Activated CD4-positive, alpha-beta T cell treated with anti-CD3 and anti-CD28 coated beads, Interleukin-2, amount 10 ng/mL, durations not matched to agents 24 days and 14 days (primary cell): Measurements from ENCODE around the gene HNRNPUL2. TPM values are rescaled to one million over a fixed set of nuclear protein-coding genes. Genes with fewer than 3 reads are reported as not detected.

Experiments used
- DNase-seq: peaks from one replicate; pipeline ENCODE4 v3.0.0; 2022
- H3K27ac Mint-ChIP-seq: one replicate; pipeline ENCODE4 v1.8.0; 2022; ENCODE audit warnings: mild to moderate bottlenecking, mixed read lengths
- H3K27me3 Mint-ChIP-seq: one replicate; pipeline ENCODE4 v1.8.0; 2022; ENCODE audit warnings: mixed read lengths
- H3K36me3 Mint-ChIP-seq: one replicate; pipeline ENCODE4 v1.8.0; 2022; ENCODE audit warnings: low read depth, mild to moderate bottlenecking, mixed read lengths
- H3K4me1 Mint-ChIP-seq: one replicate; pipeline ENCODE4 v1.8.0; 2021; ENCODE audit warnings: mixed read lengths
- H3K4me3 Mint-ChIP-seq: one replicate; pipeline ENCODE4 v1.8.0; 2022; ENCODE audit warnings: mild to moderate bottlenecking, moderate library complexity, mixed read lengths
- H3K9me3 Mint-ChIP-seq: one replicate; pipeline ENCODE4 v1.8.0; 2021; ENCODE audit warnings: mixed read lengths
- intact Hi-C: fragments of 100-400 bp; cut with micrococcal nuclease; formaldehyde crosslinking; loops from one replicate; pipeline ENCODE4 v1.15.1; 2023
- total RNA-seq: library from RNA; stranded (reverse); gene quantifications from 2 replicates; pipeline ENCODE4 v1.2.3, GENCODE V29; 2022

HNRNPUL2 gene
- total RNA-seq, 1 donor from 2014 or later = 60.6 TPM

GRCh38 chr11:62716816-62717215 lies 10.4 kb downstream of the HNRNPUL2 start:
- H3K4me3 Mint-ChIP-seq = no peak overlapping the region
- no peaks in the 10 kb centered on the region for H3K27me3 Mint-ChIP-seq
- intact Hi-C loops = no loop called here
- peaks cover 84% of the 10 kb centered on the region for H3K36me3 Mint-ChIP-seq
- peaks cover 66% of the 10 kb centered on the region for H3K4me1 Mint-ChIP-seq
- H3K9me3 Mint-ChIP-seq = no peaks in the 10 kb centered on the region
- no peak for DNase-seq
- no peak overlapping the region for H3K27ac Mint-ChIP-seq

GRCh38 chr11:62716206-62716605 lies 11.1 kb downstream of the HNRNPUL2 start:
- H3K36me3 Mint-ChIP-seq = peaks cover 84% of the 10 kb centered on the region
- intact Hi-C loops = no loop called here
- no peak overlapping the region for H3K4me3 Mint-ChIP-seq
- no peak for DNase-seq
- no peaks in the 10 kb centered on the region for H3K27me3 Mint-ChIP-seq
- no peaks in the 10 kb centered on the region for H3K9me3 Mint-ChIP-seq
- H3K4me1 Mint-ChIP-seq = peaks cover 62% of the 10 kb centered on the region
- peak overlapping the region; percentile 37 for H3K27ac Mint-ChIP-seq

GRCh38 chr11:62715150-62716130 lies 11.8 kb downstream of the HNRNPUL2 start:
- H3K27ac Mint-ChIP-seq = peak overlapping the region; percentile 80
- DNase-seq = no peak
- H3K27me3 Mint-ChIP-seq = no peaks in the 10 kb centered on the region
- intact Hi-C loops = no loop called here
- H3K4me1 Mint-ChIP-seq = peaks cover 58% of the 10 kb centered on the region
- H3K36me3 Mint-ChIP-seq = peaks cover 85% of the 10 kb centered on the region
- H3K9me3 Mint-ChIP-seq = no peaks in the 10 kb centered on the region
- H3K4me3 Mint-ChIP-seq = peak overlapping the region; percentile 37

GRCh38 chr11:62713343-62713742 lies 13.9 kb downstream of the HNRNPUL2 start:
- H3K36me3 Mint-ChIP-seq = peaks cover 83% of the 10 kb centered on the region
- peaks cover 62% of the 10 kb centered on the region for H3K4me1 Mint-ChIP-seq

GRCh38 chr11:62712861-62713260 lies 14.4 kb downstream of the HNRNPUL2 start:
- H3K9me3 Mint-ChIP-seq = no peaks in the 10 kb centered on the region
- H3K4me1 Mint-ChIP-seq = peaks cover 62% of the 10 kb centered on the region
- peaks cover 79% of the 10 kb centered on the region for H3K36me3 Mint-ChIP-seq
- DNase-seq = peak; percentile 74
- H3K27me3 Mint-ChIP-seq = no peaks in the 10 kb centered on the region
- H3K27ac Mint-ChIP-seq = peak overlapping the region; percentile 92
- intact Hi-C loops = no loop called here
- peak overlapping the region; percentile 75 for H3K4me3 Mint-ChIP-seq

More at GRCh38 chr11:62713343-62713742, 13.9 kb downstream of the HNRNPUL2 start:
- H3K27ac Mint-ChIP-seq = peak overlapping the region; percentile 92
- DNase-seq = peak; percentile 64
- peak overlapping the region; percentile 75 for H3K4me3 Mint-ChIP-seq
- H3K9me3 Mint-ChIP-seq = no peaks in the 10 kb centered on the region
- H3K27me3 Mint-ChIP-seq = no peaks in the 10 kb centered on the region
- intact Hi-C loops = no loop called here

GRCh38 chr11:62712276-62712812 lies 14.9 kb downstream of the HNRNPUL2 start:
- Mint-ChIP-seq H3K4me1 (peaks cover 61% of the 10 kb centered on the region), H3K27me3 (no peaks in the 10 kb centered on the region), H3K27ac (peak overlapping the region; percentile 92), H3K36me3 (peaks cover 74% of the 10 kb centered on the region), H3K4me3 (peak overlapping the region; percentile 75), H3K9me3 (no peaks in the 10 kb centered on the region)
- intact Hi-C loops = no loop called here
- peak; percentile 65 for DNase-seq

- intact Hi-C loops = no loop called here
- peak overlapping the region; percentile 95 for H3K27ac Mint-ChIP-seq
- H3K9me3 Mint-ChIP-seq = no peaks in the 10 kb centered on the region
- H3K27me3 Mint-ChIP-seq = no peaks in the 10 kb centered on the region
- DNase-seq = peak; percentile 83
- peaks cover 56% of the 10 kb centered on the region for H3K36me3 Mint-ChIP-seq
- peaks cover 58% of the 10 kb centered on the region for H3K4me1 Mint-ChIP-seq
- peak overlapping the region; percentile 91 for H3K4me3 Mint-ChIP-seq
These were observed 17.3 kb downstream of the HNRNPUL2 start for GRCh38 chr11:62710001-62710345.

GRCh38 chr11:62709247-62710000 lies 17.8 kb downstream of the HNRNPUL2 start:
- H3K9me3 Mint-ChIP-seq = no peaks in the 10 kb centered on the region
- intact Hi-C loops = loop anchor here (1.0 to 5.0 kb wide), 9 partner anchors 18 to 118 kb away; partner anchors contain the start of genes EML3, GANAB, HNRNPUL2 and LBHD1
- H3K27ac Mint-ChIP-seq = peak overlapping the region; percentile 95
- H3K4me1 Mint-ChIP-seq = peaks cover 54% of the 10 kb centered on the region
- peaks cover 53% of the 10 kb centered on the region for H3K36me3 Mint-ChIP-seq
- H3K4me3 Mint-ChIP-seq = peak overlapping the region; percentile 91
- DNase-seq = peak; percentile 98
- no peaks in the 10 kb centered on the region for H3K27me3 Mint-ChIP-seq

GRCh38 chr11:62708793-62709192 lies 18.5 kb downstream of the HNRNPUL2 start:
- no peaks in the 10 kb centered on the region for H3K9me3 Mint-ChIP-seq
- intact Hi-C loops = loop anchor here (1.0 to 5.0 kb wide), 9 partner anchors 19 to 117 kb away; partner anchors contain the start of genes EML3, GANAB, HNRNPUL2 and LBHD1
- peaks cover 50% of the 10 kb centered on the region for H3K4me1 Mint-ChIP-seq
- H3K27me3 Mint-ChIP-seq = no peaks in the 10 kb centered on the region
- H3K36me3 Mint-ChIP-seq = peaks cover 47% of the 10 kb centered on the region
- H3K27ac Mint-ChIP-seq = peak overlapping the region; percentile 95
- peak; percentile 85 for DNase-seq
- peak overlapping the region; percentile 91 for H3K4me3 Mint-ChIP-seq

GRCh38 chr11:62708392-62708791 lies 18.9 kb downstream of the HNRNPUL2 start:
- H3K9me3 Mint-ChIP-seq = no peaks in the 10 kb centered on the region
- no peak for DNase-seq
- peak overlapping the region; percentile 91 for H3K4me3 Mint-ChIP-seq
- no peaks in the 10 kb centered on the region for H3K27me3 Mint-ChIP-seq
- peak overlapping the region; percentile 95 for H3K27ac Mint-ChIP-seq
- H3K36me3 Mint-ChIP-seq = peaks cover 43% of the 10 kb centered on the region
- H3K4me1 Mint-ChIP-seq = peaks cover 46% of the 10 kb centered on the region
- intact Hi-C loops = loop anchor here (2.0 to 5.0 kb wide), 4 partner anchors 36 to 96 kb away; partner anchors contain the start of genes EML3, LBHD1, ROM1 and TAF6L

GRCh38 chr11:62707277-62707861 lies 19.9 kb downstream of the HNRNPUL2 start, which contains the start of the genes BSCL2 and GNG3:
Gene BSCL2, minus strand, starts transcription at chr11:62707424. Its CDS starts 229 bp downstream, at chr11:62707195.
Gene GNG3, plus strand, starts transcription at chr11:62707676. Its CDS starts 620 bp downstream, at chr11:62708296.
- peaks cover 36% of the 10 kb centered on the region for H3K4me1 Mint-ChIP-seq
- peak; percentile 66 for DNase-seq

GRCh38 chr11:62706850-62707247 lies 20.4 kb downstream of the HNRNPUL2 start:
- Mint-ChIP-seq H3K27ac (peak overlapping the region; percentile 71), H3K4me1 (peaks cover 33% of the 10 kb centered on the region), H3K36me3 (peaks cover 37% of the 10 kb centered on the region), H3K4me3 (peak overlapping the region; percentile 96), H3K27me3 (no peaks in the 10 kb centered on the region), H3K9me3 (no peaks in the 10 kb centered on the region)
- intact Hi-C loops = loop anchor here (5.0 kb wide), 2 partner anchors 65 to 95 kb away; partner anchors contain the start of genes EML3, ROM1 and TAF6L
- DNase-seq = no peak

More at GRCh38 chr11:62707277-62707861, 19.9 kb downstream of the HNRNPUL2 start, which contains the start of the genes BSCL2 and GNG3:
- intact Hi-C loops = loop anchor here (5.0 kb wide), 2 partner anchors 65 to 95 kb away; partner anchors contain the start of genes EML3, ROM1 and TAF6L
- H3K27ac Mint-ChIP-seq = peak within 1 kb of the TSS; percentile 95
- no peaks in the 10 kb centered on the region for H3K27me3 Mint-ChIP-seq
- H3K36me3 Mint-ChIP-seq = peaks cover 37% of the 10 kb centered on the region
- peak within 1 kb of the TSS; percentile 96 for H3K4me3 Mint-ChIP-seq
- H3K9me3 Mint-ChIP-seq = no peaks in the 10 kb centered on the region
